DND-41 (cell line): ENCODE measurements around the gene AHNAK2.

Experiments
- EZH2 ChIP-seq: IDR thresholded peaks from 3 replicates; pipeline ENCODE4 v1.6.1; 2012; ENCODE audit warnings: borderline replicate concordance, low read depth, mild to moderate bottlenecking, moderate library complexity, low read length, inconsistent platforms; ENCODE audit not compliant: severe bottlenecking
- TF ChIP-seq, protein P1 (sequence below): IDR thresholded peaks from 2 replicates; pipeline ENCODE4 v1.5.1; 2012; ENCODE audit warnings: borderline replicate concordance, low read length, moderate library complexity, mild to moderate bottlenecking; ENCODE audit not compliant: poor library complexity, severe bottlenecking; ENCODE audit errors: extremely low read depth

DNA sequence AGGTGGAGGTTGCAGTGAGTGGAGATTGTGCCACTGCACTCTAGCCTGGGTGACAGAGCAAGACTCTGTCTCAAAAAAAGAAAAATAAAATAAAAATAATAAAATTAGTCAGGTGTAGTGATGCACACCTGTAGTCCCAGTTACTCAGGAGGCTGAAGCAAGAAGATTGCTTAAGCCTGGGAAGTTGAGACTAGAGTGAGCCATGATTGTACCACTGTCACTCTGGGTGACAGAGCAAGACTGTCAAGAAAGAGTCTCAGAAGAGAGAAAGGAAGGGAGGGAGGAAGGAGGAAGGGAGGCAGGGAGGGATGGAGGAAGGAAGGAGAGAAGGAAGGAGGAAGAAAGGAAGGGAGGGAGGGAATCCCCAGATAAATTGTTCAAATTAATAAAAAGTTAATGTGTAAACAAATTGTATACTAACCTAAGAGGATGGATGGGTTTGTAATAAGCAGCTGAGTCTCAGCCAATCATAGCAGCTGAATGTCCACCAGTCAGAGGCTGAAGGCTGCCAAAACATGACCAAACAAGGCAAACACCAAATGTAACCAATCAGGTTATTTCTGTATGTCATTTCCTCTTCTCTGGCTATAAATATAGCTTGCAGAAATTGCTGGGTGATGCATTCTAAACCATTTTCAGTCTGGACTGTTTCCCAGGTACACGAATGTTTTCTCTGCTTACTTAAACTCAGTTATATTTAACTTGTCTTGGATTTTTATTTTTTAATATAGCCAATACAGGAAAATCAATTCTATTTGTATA, 48.8 kb upstream of the AHNAK2 start:
- TF ChIP-seq, protein P1, sequence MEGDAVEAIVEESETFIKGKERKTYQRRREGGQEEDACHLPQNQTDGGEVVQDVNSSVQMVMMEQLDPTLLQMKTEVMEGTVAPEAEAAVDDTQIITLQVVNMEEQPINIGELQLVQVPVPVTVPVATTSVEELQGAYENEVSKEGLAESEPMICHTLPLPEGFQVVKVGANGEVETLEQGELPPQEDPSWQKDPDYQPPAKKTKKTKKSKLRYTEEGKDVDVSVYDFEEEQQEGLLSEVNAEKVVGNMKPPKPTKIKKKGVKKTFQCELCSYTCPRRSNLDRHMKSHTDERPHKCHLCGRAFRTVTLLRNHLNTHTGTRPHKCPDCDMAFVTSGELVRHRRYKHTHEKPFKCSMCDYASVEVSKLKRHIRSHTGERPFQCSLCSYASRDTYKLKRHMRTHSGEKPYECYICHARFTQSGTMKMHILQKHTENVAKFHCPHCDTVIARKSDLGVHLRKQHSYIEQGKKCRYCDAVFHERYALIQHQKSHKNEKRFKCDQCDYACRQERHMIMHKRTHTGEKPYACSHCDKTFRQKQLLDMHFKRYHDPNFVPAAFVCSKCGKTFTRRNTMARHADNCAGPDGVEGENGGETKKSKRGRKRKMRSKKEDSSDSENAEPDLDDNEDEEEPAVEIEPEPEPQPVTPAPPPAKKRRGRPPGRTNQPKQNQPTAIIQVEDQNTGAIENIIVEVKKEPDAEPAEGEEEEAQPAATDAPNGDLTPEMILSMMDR: no peak
- TF ChIP-seq EZH2: no peak
